Hepatocyte (in vitro differentiated cells): ENCODE data around the gene IFNL1.

Source experiments
- EZH2 ChIP-seq: fragments of 200-600 bp; sonication (generic); IDR thresholded peaks from 2 replicates; pipeline ENCODE4 v1.6.1; 2016; ENCODE audit warnings: antibody characterized with exemption, mild to moderate bottlenecking, borderline replicate concordance
- EZH2phosphoT487 ChIP-seq: fragments of 200-600 bp; sonication (generic); IDR thresholded peaks from one replicate; pipeline ENCODE4 v1.6.1; 2018; ENCODE audit warnings: antibody characterized with exemption, mild to moderate bottlenecking, low read depth, moderate library complexity; ENCODE audit not compliant: unreplicated experiment, severe bottlenecking
- TF ChIP-seq, protein P1 (sequence below): fragments of 200-600 bp; sonication (generic); IDR thresholded peaks from 2 replicates; pipeline ENCODE4 v1.5.1; 2016; ENCODE audit warnings: antibody characterized with exemption, mild to moderate bottlenecking; ENCODE audit not compliant: poor library complexity

GRCh38 chr19:39275578-39275977 is 20.6 kb upstream of the IFNL1 start:
- TF ChIP-seq, protein P1, sequence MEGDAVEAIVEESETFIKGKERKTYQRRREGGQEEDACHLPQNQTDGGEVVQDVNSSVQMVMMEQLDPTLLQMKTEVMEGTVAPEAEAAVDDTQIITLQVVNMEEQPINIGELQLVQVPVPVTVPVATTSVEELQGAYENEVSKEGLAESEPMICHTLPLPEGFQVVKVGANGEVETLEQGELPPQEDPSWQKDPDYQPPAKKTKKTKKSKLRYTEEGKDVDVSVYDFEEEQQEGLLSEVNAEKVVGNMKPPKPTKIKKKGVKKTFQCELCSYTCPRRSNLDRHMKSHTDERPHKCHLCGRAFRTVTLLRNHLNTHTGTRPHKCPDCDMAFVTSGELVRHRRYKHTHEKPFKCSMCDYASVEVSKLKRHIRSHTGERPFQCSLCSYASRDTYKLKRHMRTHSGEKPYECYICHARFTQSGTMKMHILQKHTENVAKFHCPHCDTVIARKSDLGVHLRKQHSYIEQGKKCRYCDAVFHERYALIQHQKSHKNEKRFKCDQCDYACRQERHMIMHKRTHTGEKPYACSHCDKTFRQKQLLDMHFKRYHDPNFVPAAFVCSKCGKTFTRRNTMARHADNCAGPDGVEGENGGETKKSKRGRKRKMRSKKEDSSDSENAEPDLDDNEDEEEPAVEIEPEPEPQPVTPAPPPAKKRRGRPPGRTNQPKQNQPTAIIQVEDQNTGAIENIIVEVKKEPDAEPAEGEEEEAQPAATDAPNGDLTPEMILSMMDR = no peak
- TF ChIP-seq EZH2 (no peak), EZH2phosphoT487 (no peak)
